ENCODE measurements around the gene MACO1. TPM values are rescaled to one million over a fixed set of nuclear protein-coding genes. Genes with fewer than 3 reads are reported as not detected.
A peak's percentile ranks its signal among the peaks of the same experiment; 100 is the strongest.

MACO1 gene
- total and polyA plus RNA-seq, 9 of the 15 experiments (the other 6 are each of a cell fraction or from before 2014, with no cell fraction given): 4.6 to 28.4 (median 21.7) TPM

- no peak for TF ChIP-seq MYBL2 (IDR thresholded peaks at IDR 0.05; ENCODE audit: low read depth)
- TF ChIP-seq MYBL2 (CRISPR knock-in tag; IDR thresholded peaks at IDR 0.05; ENCODE audit: borderline replicate concordance): no peak
- TF ChIP-seq SOX6 (IDR thresholded peaks at IDR 0.05): no peak
- no peak for TF ChIP-seq YY1 (IDR thresholded peaks at IDR 0.05; ENCODE audit: borderline replicate concordance in 1 of 3, control insufficient read depth in 1 of 3, extremely low read depth in 1 of 3, insufficient read depth in 3 of 3, insufficient read length in 1 of 3, insufficient replicate concordance in 2 of 3, low read depth in 1 of 3, low read length in 2 of 3)
- no peak for TF ChIP-seq ZSCAN32 (CRISPR knock-in tag; IDR thresholded peaks at IDR 0.05)
- TF ChIP-seq SMC3 (conservative IDR thresholded peaks at IDR 0.05; ENCODE audit: insufficient read depth, low read depth, low read length): peak; percentile 71; the same call in 1 of the 2 replicates
- TF ChIP-seq REST (IDR thresholded peaks at IDR 0.05; ENCODE audit: borderline replicate concordance): peak; percentile 75; the same call in 1 of the 2 replicates
- TF ChIP-seq REST (CRISPR knock-in tag; IDR thresholded peaks at IDR 0.05; ENCODE audit: low read depth): no peak
- no peak for TF ChIP-seq POLR3G (IDR thresholded peaks at IDR 0.05; ENCODE audit: extremely low read depth, insufficient read length, insufficient replicate concordance)
- no peak for TF ChIP-seq TBP (optimal IDR thresholded peaks at IDR 0.05; ENCODE audit: low read depth, low read length)
- no peak for TF ChIP-seq MCM3 (IDR thresholded peaks at IDR 0.05)
- no peak for TF ChIP-seq CBFB (CRISPR knock-in tag; IDR thresholded peaks at IDR 0.05)
- TF ChIP-seq RAD21 (CRISPR knock-in tag; conservative IDR thresholded peaks at IDR 0.05 in 1 of 2, IDR thresholded peaks at IDR 0.05 in 1 of 2): peak; percentile 85 to 89
Measured at GRCh38 chr1:25520446-25521061, 89.9 kb downstream of the MACO1 start (continued).

Data from K562 (cell line).